ENCODE results near the gene EPHA6. TPM values are rescaled to one million over a fixed set of nuclear protein-coding genes. Genes with fewer than 3 reads are reported as not detected.

EPHA6 gene
- 2.7 and 2.9 TPM in 2 replicates for total RNA-seq (2022)
- percentile 41 among the genes with signal in this experiment for Bru-seq, nascent RNA
- percentile 46 among the genes with signal in this experiment for BruChase-seq, experiment 1, labeled RNA remaining after a 2-hour chase
- percentile 36 among the genes with signal in this experiment for BruChase-seq, experiment 2, labeled RNA remaining after a 6-hour chase
- long read RNA-seq, partial matches to known transcripts = 1 of 3 reads
- long read RNA-seq, other reads (novel, unspliced or antisense) = 2 of 3 reads

GRCh38 chr3:96813820-96814650 is at the start of gene EPHA6:
TSS of gene EPHA6 (plus strand) at chr3:96814594.
- Histone ChIP-seq H3K27me3 (replicated peaks; ENCODE audit: control insufficient read depth, insufficient read depth, low read length) (no peaks in the 10 kb centered on the region), H3K36me3 (ENCODE audit: control insufficient read depth, insufficient read depth, low read length) (no peaks in the 10 kb centered on the region), H3K9me3 (no peaks in the 10 kb centered on the region), H3K4me3 (ENCODE audit: low read depth, low read length) (peak within 1 kb of the TSS; percentile 67), H3K4me1 (no peaks in the 10 kb centered on the region)
- BruUV-seq (replicated peaks) = no TSS peak
- ChIA-PET CTCF (interaction anchor here (0.7 kb wide), 1 partner anchor 112 kb away, joined by 3 read pairs; no protein-coding TSS in a partner anchor), POLR2A (interaction anchor here (0.6 kb wide), 2 partner anchors 108 to 109 kb away, joined by 3 to 5 read pairs; no protein-coding TSS in a partner anchor)
- no peaks in the 10 kb centered on the region for H3K27me3 Mint-ChIP-seq (ENCODE audit: insufficient read depth, unreplicated experiment)
- intact Hi-C loops (cut with micrococcal nuclease; ENCODE audit: unreplicated experiment) = loop anchor here (1.0 to 10.0 kb wide), 8 partner anchors 57 to 483 kb away; no protein-coding TSS in a partner anchor
- TF ChIP-seq CTCF (IDR thresholded peaks at IDR 0.05; ENCODE audit: insufficient read depth in 1 of 2, low read depth in 1 of 2, low read length in 1 of 2, severe bottlenecking in 1 of 2, unreplicated experiment in 1 of 2) = peak in 1 of 2 experiments; percentile 61
- peak within 1 kb of the TSS; percentile 76 for H3K4me3 Mint-ChIP-seq (ENCODE audit: unreplicated experiment)
- peaks cover 7% of the 10 kb centered on the region for H3K4me1 Mint-ChIP-seq (ENCODE audit: low read depth, unreplicated experiment)
- H3K9me3 Mint-ChIP-seq (ENCODE audit: unreplicated experiment) = no peaks in the 10 kb centered on the region
- no peak within 1 kb of the TSS for H3K27ac Mint-ChIP-seq (ENCODE audit: unreplicated experiment)
- peaks cover 6% of the 10 kb centered on the region for H3K36me3 Mint-ChIP-seq (ENCODE audit: insufficient read depth, unreplicated experiment)
- DNase-seq = peak; percentile 74 to 83

- H3K4me3 ChIP-seq (ENCODE audit: low read depth, low read length) = no peak overlapping the region
- H3K27me3 ChIP-seq (replicated peaks; ENCODE audit: control insufficient read depth, insufficient read depth, low read length) = no peaks in the 10 kb centered on the region
- peaks cover 40% of the 10 kb centered on the region for H3K9me3 Mint-ChIP-seq (ENCODE audit: unreplicated experiment)
- ChIA-PET POLR2A (no interaction called here), CTCF (no interaction called here)
- no peak overlapping the region for H3K27ac Mint-ChIP-seq (ENCODE audit: unreplicated experiment)
- H3K9me3 ChIP-seq = no peaks in the 10 kb centered on the region
- no peaks in the 10 kb centered on the region for H3K27me3 Mint-ChIP-seq (ENCODE audit: insufficient read depth, unreplicated experiment)
- H3K36me3 Mint-ChIP-seq (ENCODE audit: insufficient read depth, unreplicated experiment) = peaks cover 2% of the 10 kb centered on the region
- no TSS peak for BruUV-seq (replicated peaks)
- no peak for TF ChIP-seq CTCF (IDR thresholded peaks at IDR 0.05; ENCODE audit: insufficient read depth in 1 of 2, low read depth in 1 of 2, low read length in 1 of 2, severe bottlenecking in 1 of 2, unreplicated experiment in 1 of 2)
- no peaks in the 10 kb centered on the region for H3K4me1 Mint-ChIP-seq (ENCODE audit: low read depth, unreplicated experiment)
- intact Hi-C loops (cut with micrococcal nuclease; ENCODE audit: unreplicated experiment) = no loop called here
- no peaks in the 10 kb centered on the region for H3K4me1 ChIP-seq
- no peak for DNase-seq
- H3K4me3 Mint-ChIP-seq (ENCODE audit: unreplicated experiment) = no peak overlapping the region
- H3K36me3 ChIP-seq (ENCODE audit: control insufficient read depth, insufficient read depth, low read length) = no peaks in the 10 kb centered on the region
These were observed 37.6 kb upstream of the EPHA6 start for GRCh38 chr3:96776818-96777217.

GRCh38 chr3:96779810-96780209 is 34.6 kb upstream of the EPHA6 start:
- no peaks in the 10 kb centered on the region for H3K36me3 ChIP-seq (ENCODE audit: control insufficient read depth, insufficient read depth, low read length)
- H3K9me3 ChIP-seq = no peaks in the 10 kb centered on the region
- Mint-ChIP-seq H3K4me3 (ENCODE audit: unreplicated experiment) (no peak overlapping the region), H3K27me3 (ENCODE audit: insufficient read depth, unreplicated experiment) (no peaks in the 10 kb centered on the region), H3K4me1 (ENCODE audit: low read depth, unreplicated experiment) (no peaks in the 10 kb centered on the region), H3K36me3 (ENCODE audit: insufficient read depth, unreplicated experiment) (peaks cover 6% of the 10 kb centered on the region), H3K27ac (ENCODE audit: unreplicated experiment) (no peak overlapping the region), H3K9me3 (ENCODE audit: unreplicated experiment) (peaks cover 15% of the 10 kb centered on the region)
- CTCF ChIA-PET = no interaction called here
- no peaks in the 10 kb centered on the region for H3K4me1 ChIP-seq
- TF ChIP-seq CTCF (IDR thresholded peaks at IDR 0.05; ENCODE audit: insufficient read depth in 1 of 2, low read depth in 1 of 2, low read length in 1 of 2, severe bottlenecking in 1 of 2, unreplicated experiment in 1 of 2) = no peak
- no TSS peak for BruUV-seq (replicated peaks)
- H3K27me3 ChIP-seq (replicated peaks; ENCODE audit: control insufficient read depth, insufficient read depth, low read length) = no peaks in the 10 kb centered on the region
- POLR2A ChIA-PET = no interaction called here
- no peak overlapping the region for H3K4me3 ChIP-seq (ENCODE audit: low read depth, low read length)
- DNase-seq = no peak
- intact Hi-C loops (cut with micrococcal nuclease; ENCODE audit: unreplicated experiment) = loop anchor here (2.0 kb wide), 1 partner anchor 49 kb away; no protein-coding TSS in a partner anchor

Data from Caco-2 (cell line).